ENCODE data around the gene TRANK1. TPM values are rescaled to one million over a fixed set of nuclear protein-coding genes. Genes with fewer than 3 reads are reported as not detected.

Gene TRANK1
- total and polyA plus RNA-seq, 2 of the 4 experiments (the other 2 are of a cell fraction): 7.9 to 12.7 TPM

GRCh38 chr3:36832406-36832805, 112.4 kb downstream of the TRANK1 start:
- TF ChIP-seq ELK1 (IDR thresholded peaks at IDR 0.05; ENCODE audit: borderline replicate concordance, low read depth, low read length) (no peak), RCOR1 (IDR thresholded peaks at IDR 0.05; ENCODE audit: insufficient replicate concordance, low read length) (no peak), MXI1 (IDR thresholded peaks at IDR 0.05; ENCODE audit: borderline replicate concordance, low read depth, low read length) (no peak), SMC3 (IDR thresholded peaks at IDR 0.05; ENCODE audit: low read depth, low read length) (no peak), FOS (IDR thresholded peaks at IDR 0.05; ENCODE audit: low read depth, low read length) (no peak), CEBPB (IDR thresholded peaks at IDR 0.05; ENCODE audit: low read depth, low read length) (no peak), MAZ (IDR thresholded peaks at IDR 0.05; ENCODE audit: borderline replicate concordance, low read depth, low read length) (no peak)
- no peaks in the 10 kb centered on the region for H4K20me1 ChIP-seq (ENCODE audit: insufficient read depth, low read length)
- no TSS peak for BruUV-seq (replicated peaks)
- no peak overlapping the region for H3K56ac ChIP-seq (ENCODE audit: extremely low read depth, insufficient read depth, low read length)
- no peak overlapping the region for H3K18ac ChIP-seq (ENCODE audit: low read depth, low read length)
- no peak overlapping the region for H3K23ac ChIP-seq (ENCODE audit: low read depth, low read length)
- no peak overlapping the region for H4K5ac ChIP-seq (ENCODE audit: low read depth, low read length)
- DNase-seq: no peak
- in situ Hi-C loops (cut with MboI; ENCODE audit: low sequenced_read_pairs) (no loop called here), dilution Hi-C loops (cut with HindIII; ENCODE audit: low sequenced_read_pairs, unreplicated experiment) (no loop called here), intact Hi-C loops (cut with micrococcal nuclease) (no loop called here)
- no peak overlapping the region for H3K14ac ChIP-seq (replicated peaks; ENCODE audit: low read depth, low read length)
- no peak overlapping the region for H3K4me2 ChIP-seq (ENCODE audit: low read depth, low read length)
- no peak overlapping the region for H2BK20ac ChIP-seq (ENCODE audit: low read depth, low read length)
- no peak overlapping the region for H3K4ac ChIP-seq (ENCODE audit: low read depth, low read length)
- no peak overlapping the region for H2AK9ac ChIP-seq (replicated peaks; ENCODE audit: low read depth, low read length, poor library complexity)
- no peaks in the 10 kb centered on the region for H3K79me1 ChIP-seq (ENCODE audit: low read depth in 1 of 2, low read length in 2 of 2)
- H2BK120ac ChIP-seq (ENCODE audit: low read depth, low read length): no peak overlapping the region
- no peak overlapping the region for H2BK5ac ChIP-seq (ENCODE audit: low read depth, low read length, poor library complexity, severe bottlenecking)
- no peak for ATAC-seq (ENCODE audit: low read depth)
- no peaks in the 10 kb centered on the region for H3K4me1 ChIP-seq (ENCODE audit: control insufficient read depth, insufficient read depth, low read length)
- POLR2A ChIA-PET (ENCODE audit: unreplicated experiment): no interaction called here
- no peaks in the 10 kb centered on the region for H3K27me3 ChIP-seq (ENCODE audit: control insufficient read depth, insufficient read depth, low read length)
- CTCF ChIA-PET: no interaction called here
- H3K9ac ChIP-seq (ENCODE audit: low read depth, low read length): no peak overlapping the region
- H4K8ac ChIP-seq (ENCODE audit: low read depth in 2 of 2, low read length in 2 of 2): no peak overlapping the region
- no peak overlapping the region for H2BK15ac ChIP-seq (ENCODE audit: low read depth, low read length)
- H3K9me1 ChIP-seq (ENCODE audit: insufficient read depth, low read length): peaks cover 10% of the 10 kb centered on the region; the same call in 1 of the 2 replicates
- H3K36me3 ChIP-seq (ENCODE audit: control insufficient read depth, insufficient read depth, low read length): peaks cover 22% of the 10 kb centered on the region
- no peak overlapping the region for H4K91ac ChIP-seq (ENCODE audit: insufficient read depth, low read depth, low read length)
- no peaks in the 10 kb centered on the region for H3K9me3 ChIP-seq (ENCODE audit: control insufficient read depth, insufficient read depth, low read length)
- H3K4me3 ChIP-seq (ENCODE audit: insufficient read depth, low read depth, low read length): no peak overlapping the region
- H3K27ac ChIP-seq (ENCODE audit: insufficient read depth, low read length): no peak overlapping the region
- no peak overlapping the region for H2AK5ac ChIP-seq (ENCODE audit: low read depth, low read length)
- WGBS, 2 experiments (ENCODE audit: extremely low coverage in 2 of 2, insufficient read length in 1 of 2): no CpG with 5 or more reads among the region's 6 CpGs
- no peak overlapping the region for H2AFZ ChIP-seq (replicated peaks; ENCODE audit: low read length, poor library complexity)

Data from IMR-90 (cell line).